WTC11 (cell line): ENCODE data around the gene HSPG2. TPM values are rescaled to one million over a fixed set of nuclear protein-coding genes. Genes with fewer than 3 reads are reported as not detected.

Experiments used
- ATAC-seq: fragments of 200-7000 bp; cut with Tn5 transposase; 2 replicates; pipeline ENCODE4 v1.10.0; 2021; ENCODE audit warnings: mild to moderate bottlenecking, moderate library complexity
- CTCF ChIA-PET: fragments of 300-600 bp; sonication (Branson Sonifier 250); formaldehyde crosslinking; loops from one replicate; lab custom pipeline; 2021; ENCODE audit warnings: antibody characterized with exemption; lab: Charles Lee
- POLR2A ChIA-PET: fragments of 350-600 bp; sonication (Branson Sonifier 250); formaldehyde crosslinking; loops from one replicate; lab custom pipeline; 2021; ENCODE audit warnings: antibody characterized with exemption; lab: Charles Lee
- DNase-seq: peaks from one replicate; pipeline ENCODE4 v3.0.0; 2021; ENCODE audit warnings: low spot score
- H3K27ac Mint-ChIP-seq: 2 replicates; pipeline ENCODE4 v1.8.0; 2021; ENCODE audit warnings: mixed read lengths
- H3K27me3 Mint-ChIP-seq: 2 replicates; pipeline ENCODE4 v1.8.0; 2021; ENCODE audit warnings: low read depth, mild to moderate bottlenecking, moderate library complexity, mixed read lengths
- H3K36me3 Mint-ChIP-seq: 2 replicates; pipeline ENCODE4 v1.8.0; 2021; ENCODE audit warnings: mixed read lengths
- H3K4me1 Mint-ChIP-seq: 2 replicates; pipeline ENCODE4 v1.8.0; 2022; ENCODE audit warnings: mixed read lengths
- H3K4me3 Mint-ChIP-seq: 2 replicates; pipeline ENCODE4 v1.8.0; 2021; ENCODE audit warnings: mild to moderate bottlenecking, moderate library complexity, mixed read lengths
- H3K9me3 Mint-ChIP-seq: 2 replicates; pipeline ENCODE4 v1.8.0; 2021; ENCODE audit warnings: mixed read lengths
- AFF4 ChIP-seq: sonication (generic); formaldehyde crosslinking; IDR thresholded peaks from 2 replicates; pipeline ENCODE4 v1.8.1; 2023; ENCODE audit warnings: mild to moderate bottlenecking, missing genetic modification reagents, borderline replicate concordance
- ATF3 ChIP-seq: sonication (generic); formaldehyde crosslinking; conservative IDR thresholded peaks from 2 replicates; pipeline ENCODE4 v1.8.1; 2022; ENCODE audit warnings: mild to moderate bottlenecking, missing genetic modification reagents
- CREB1 ChIP-seq: sonication (generic); formaldehyde crosslinking; IDR thresholded peaks from 2 replicates; pipeline ENCODE4 v1.8.0; 2023; ENCODE audit warnings: mild to moderate bottlenecking, missing genetic modification reagents
- CTCF ChIP-seq: fragments of 200-600 bp; IDR thresholded peaks from 2 replicates; pipeline ENCODE4 v1.8.0; 2022; ENCODE audit warnings: antibody characterized with exemption
- E2F4 ChIP-seq: sonication (generic); formaldehyde crosslinking; IDR thresholded peaks from 2 replicates; pipeline ENCODE4 v1.8.1; 2022; ENCODE audit warnings: low read depth, mild to moderate bottlenecking, moderate library complexity, missing genetic modification reagents, borderline replicate concordance
- ERG ChIP-seq: fragments of 250-450 bp; sonication (Bioruptor Pico); IDR thresholded peaks from 2 replicates; pipeline ENCODE4 v1.8.0; 2021; ENCODE audit warnings: mild to moderate bottlenecking
- FOXJ3 ChIP-seq: sonication (generic); formaldehyde crosslinking; IDR thresholded peaks from 2 replicates; pipeline ENCODE4 v1.9.0; 2021; ENCODE audit warnings: missing genetic modification reagents, mild to moderate bottlenecking, borderline replicate concordance
- FOXK1 ChIP-seq: sonication (generic); formaldehyde crosslinking; IDR thresholded peaks from 2 replicates; pipeline ENCODE4 v1.8.0; 2022; ENCODE audit warnings: mild to moderate bottlenecking, moderate library complexity, missing genetic modification reagents
- FOXP1 ChIP-seq: sonication (generic); formaldehyde crosslinking; IDR thresholded peaks from 2 replicates; pipeline ENCODE4 v1.8.0; 2022; ENCODE audit warnings: missing genetic modification reagents, mild to moderate bottlenecking, moderate library complexity, borderline replicate concordance
- GRHL2 ChIP-seq: fragments of 250-450 bp; sonication (Bioruptor Pico); IDR thresholded peaks from 2 replicates; pipeline ENCODE4 v1.8.0; 2022; ENCODE audit warnings: mild to moderate bottlenecking, moderate library complexity; ENCODE audit not compliant: insufficient replicate concordance, severe bottlenecking
- IRF1 ChIP-seq: sonication (generic); formaldehyde crosslinking; IDR thresholded peaks from 2 replicates; pipeline ENCODE4 v1.8.0; 2023; ENCODE audit warnings: missing genetic modification reagents
- IRF2 ChIP-seq: sonication (generic); formaldehyde crosslinking; IDR thresholded peaks from 2 replicates; pipeline ENCODE4 v1.8.0; 2022; ENCODE audit warnings: low read depth, missing genetic modification reagents, borderline replicate concordance
- NFE2L1 ChIP-seq: sonication (generic); formaldehyde crosslinking; IDR thresholded peaks from 2 replicates; pipeline ENCODE4 v1.8.1; 2023; ENCODE audit warnings: missing genetic modification reagents
- NFYB ChIP-seq: sonication (generic); formaldehyde crosslinking; conservative IDR thresholded peaks from 2 replicates; pipeline ENCODE4 v1.8.0; 2022; ENCODE audit warnings: low read depth, missing genetic modification reagents
- SMAD3 ChIP-seq: sonication (generic); formaldehyde crosslinking; IDR thresholded peaks from 2 replicates; pipeline ENCODE4 v1.8.0; 2022; ENCODE audit warnings: missing genetic modification reagents, mild to moderate bottlenecking, borderline replicate concordance
- SMAD4 ChIP-seq: sonication (generic); formaldehyde crosslinking; IDR thresholded peaks from 2 replicates; pipeline ENCODE4 v1.8.0; 2022; ENCODE audit warnings: mild to moderate bottlenecking, missing genetic modification reagents
- ZNF121 ChIP-seq: sonication (generic); formaldehyde crosslinking; IDR thresholded peaks from 2 replicates; pipeline ENCODE4 v1.8.0; 2023; ENCODE audit warnings: missing genetic modification reagents
- ZNF219 ChIP-seq: sonication (generic); formaldehyde crosslinking; IDR thresholded peaks from 2 replicates; pipeline ENCODE4 v1.8.0; 2023; ENCODE audit warnings: missing genetic modification reagents, mild to moderate bottlenecking, borderline replicate concordance
- ZNF425 ChIP-seq: fragments of 250-450 bp; sonication (Bioruptor Pico); conservative IDR thresholded peaks from 2 replicates; pipeline ENCODE4 v1.9.0; 2021; ENCODE audit warnings: mild to moderate bottlenecking
- ZNF512 ChIP-seq: sonication (generic); formaldehyde crosslinking; IDR thresholded peaks from 2 replicates; pipeline ENCODE4 v1.8.1; 2022; ENCODE audit warnings: missing genetic modification reagents, borderline replicate concordance
- total RNA-seq: library from RNA; stranded (reverse); gene quantifications from 3 replicates; pipeline ENCODE4 v1.2.3, GENCODE V29; 2021

Gene HSPG2
- total RNA-seq, 1 experiment from 2014 or later: 120 TPM

GRCh38 chr1:21950734-21951133 lies 13.6 kb upstream of the HSPG2 start (continued):
- TF ChIP-seq ZNF425 (CRISPR knock-in tag): no peak

GRCh38 chr1:21946836-21947587 lies 9.9 kb upstream of the HSPG2 start:
- CTCF ChIA-PET: interaction anchor here (1.0 to 1.5 kb wide), 3 partner anchors 10 to 23 kb away, joined by 3 to 4 read pairs (median 4); no protein-coding TSS in a partner anchor
- Mint-ChIP-seq H3K4me1 (peaks cover 28% of the 10 kb centered on the region), H3K27ac (peak overlapping the region; percentile 69), H3K36me3 (no peaks in the 10 kb centered on the region), H3K27me3 (peaks cover 4% of the 10 kb centered on the region; the same call in 1 of the 2 replicates), H3K4me3 (no peak overlapping the region), H3K9me3 (no peaks in the 10 kb centered on the region)
- ATAC-seq (peak; percentile 10; the same call in 1 of the 2 replicates), DNase-seq (no peak)
- POLR2A ChIA-PET: no interaction called here
- TF ChIP-seq IRF2 (CRISPR knock-in tag) (no peak), ZNF121 (no peak), NFE2L1 (CRISPR knock-in tag) (no peak), ERG (CRISPR knock-in tag) (no peak), GRHL2 (no peak), FOXK1 (CRISPR knock-in tag) (peak; percentile 78), E2F4 (CRISPR knock-in tag) (no peak), FOXJ3 (CRISPR knock-in tag) (no peak), IRF1 (no peak), SMAD4 (CRISPR knock-in tag) (no peak), FOXP1 (CRISPR knock-in tag) (peak; percentile 28; the same call in 1 of the 2 replicates), AFF4 (CRISPR knock-in tag) (no peak), ATF3 (CRISPR knock-in tag) (no peak), ZNF512 (CRISPR knock-in tag) (no peak), CTCF (no peak), CREB1 (CRISPR knock-in tag) (no peak), NFYB (CRISPR knock-in tag) (no peak), ZNF219 (CRISPR knock-in tag) (no peak), SMAD3 (CRISPR knock-in tag) (no peak)
